Measurements from ENCODE around the gene GPC5.

GPC5 gene

DNA sequence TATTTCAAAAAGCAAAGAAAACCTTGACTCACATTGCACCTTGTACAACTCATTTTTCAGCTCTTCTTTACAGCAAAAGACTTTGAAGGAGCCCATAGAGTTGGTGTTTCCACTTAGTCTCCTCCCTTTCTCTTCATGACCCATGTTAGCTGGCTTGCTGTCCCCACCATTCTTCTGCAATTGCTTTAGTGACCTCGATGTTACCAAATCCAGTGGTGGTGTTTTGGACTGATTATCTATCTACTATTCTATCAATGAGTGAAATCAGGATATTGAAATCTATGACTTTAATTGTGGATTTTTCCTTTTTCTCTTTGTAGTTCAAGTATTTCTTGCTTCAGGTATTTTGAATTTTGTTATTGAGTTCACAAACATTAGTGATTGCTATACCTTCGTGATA is 197.3 kb downstream of the GPC5 start:
- H3K4me3 ChIP-seq (ENCODE audit: low read depth in 1 of 2, low read length in 2 of 2), result no peak overlapping the region
- no peaks in the 10 kb centered on the region for H3K4me1 ChIP-seq (ENCODE audit: control insufficient read depth in 1 of 2, insufficient read depth in 2 of 2, low read length in 2 of 2)
- H3K9me3 ChIP-seq (ENCODE audit: control insufficient read depth in 1 of 2, low read length in 2 of 2), result peaks cover 0 to 13% of the 10 kb centered on the region in 2 donors
- no peaks in the 10 kb centered on the region for H3K27me3 ChIP-seq (ENCODE audit: low read depth, low read length)
- no peak overlapping the region for H3K27ac ChIP-seq (ENCODE audit: low read length)
- H3K36me3 ChIP-seq (ENCODE audit: control insufficient read depth in 1 of 2, insufficient read depth in 2 of 2, low read length in 2 of 2), result no peaks in the 10 kb centered on the region

DNA sequence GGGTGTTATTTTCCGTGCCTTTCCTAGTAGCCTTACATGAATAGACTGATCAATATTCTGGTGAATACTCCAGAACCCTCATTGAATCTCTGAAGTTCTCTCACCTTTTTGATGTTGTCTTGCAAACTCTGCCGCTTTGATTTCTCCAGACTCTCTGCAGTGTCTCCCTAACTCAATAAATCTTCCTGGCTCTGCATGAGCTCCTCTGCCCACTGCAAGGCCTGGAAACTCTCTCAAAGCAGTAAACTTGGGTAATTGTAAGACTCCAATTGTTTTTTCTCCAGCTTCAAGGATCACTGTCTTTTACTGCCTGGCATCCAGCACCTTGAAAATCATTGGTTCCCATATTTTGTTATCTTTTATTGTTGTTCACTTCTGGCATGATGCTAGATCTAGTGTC is 198.4 kb downstream of the GPC5 start:
- Histone ChIP-seq H3K27me3 (ENCODE audit: low read depth, low read length) (no peaks in the 10 kb centered on the region), H3K9me3 (ENCODE audit: control insufficient read depth in 1 of 2, low read length in 2 of 2) (peaks cover 0 to 6% of the 10 kb centered on the region in 2 donors), H3K4me3 (ENCODE audit: low read depth in 1 of 2, low read length in 2 of 2) (no peak overlapping the region), H3K4me1 (ENCODE audit: control insufficient read depth in 1 of 2, insufficient read depth in 2 of 2, low read length in 2 of 2) (no peaks in the 10 kb centered on the region), H3K27ac (ENCODE audit: low read length) (no peak overlapping the region), H3K36me3 (ENCODE audit: control insufficient read depth in 1 of 2, insufficient read depth in 2 of 2, low read length in 2 of 2) (no peaks in the 10 kb centered on the region)

DNA sequence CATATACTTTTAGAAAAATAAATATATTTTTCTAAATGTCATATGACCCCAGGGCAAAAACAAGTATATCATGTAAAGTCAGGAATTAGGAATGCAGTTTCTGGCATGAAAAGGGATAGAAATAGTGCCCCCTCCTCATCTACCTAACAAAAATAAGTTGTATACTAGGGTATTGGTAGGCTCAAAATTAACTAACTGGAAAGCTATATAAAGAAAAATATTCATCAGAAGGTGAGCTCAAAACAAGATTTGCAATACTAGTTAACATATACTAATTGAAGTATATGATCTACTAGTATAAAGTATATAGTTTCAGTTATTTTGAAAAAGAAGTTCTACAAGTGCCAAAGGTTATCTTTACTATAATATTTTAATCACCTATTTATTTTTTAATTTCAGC is 200.2 kb downstream of the GPC5 start:
- Histone ChIP-seq H3K9me3 (ENCODE audit: control insufficient read depth in 1 of 2, low read length in 2 of 2) (no peaks in the 10 kb centered on the region), H3K4me1 (ENCODE audit: control insufficient read depth in 1 of 2, insufficient read depth in 2 of 2, low read length in 2 of 2) (no peaks in the 10 kb centered on the region), H3K27ac (ENCODE audit: low read length) (no peak overlapping the region)

DNA sequence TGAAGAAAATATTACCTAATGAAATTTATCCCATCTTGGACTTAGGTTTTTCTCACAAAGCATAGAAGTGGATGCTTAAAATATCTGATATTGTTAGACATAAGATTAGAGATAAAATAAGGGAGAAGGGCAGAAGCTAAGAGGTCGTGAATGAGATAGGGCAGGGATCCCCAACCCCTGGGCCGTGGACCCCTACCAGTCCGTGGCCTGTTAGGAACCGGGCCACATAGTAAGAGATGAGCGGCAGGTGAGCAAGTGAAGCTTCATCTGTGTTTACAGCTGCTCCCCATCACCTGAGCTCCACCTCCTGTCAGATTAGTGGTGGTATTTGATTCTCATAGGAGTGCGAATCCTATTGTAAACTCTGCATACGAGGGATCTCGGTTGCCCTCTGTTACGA is 202.9 kb downstream of the GPC5 start:
- Histone ChIP-seq H3K27ac (ENCODE audit: low read length) (no peak overlapping the region), H3K4me3 (ENCODE audit: low read depth in 1 of 2, low read length in 2 of 2) (no peak overlapping the region), H3K36me3 (ENCODE audit: control insufficient read depth in 1 of 2, insufficient read depth in 2 of 2, low read length in 2 of 2) (no peaks in the 10 kb centered on the region), H3K9me3 (ENCODE audit: control insufficient read depth in 1 of 2, low read length in 2 of 2) (no peaks in the 10 kb centered on the region), H3K27me3 (ENCODE audit: low read depth, low read length) (no peaks in the 10 kb centered on the region), H3K4me1 (ENCODE audit: control insufficient read depth in 1 of 2, insufficient read depth in 2 of 2, low read length in 2 of 2) (no peaks in the 10 kb centered on the region)

More for the DNA sequence above, 200.2 kb downstream of the GPC5 start:
- no peak overlapping the region for H3K4me3 ChIP-seq (ENCODE audit: low read depth in 1 of 2, low read length in 2 of 2)
- no peaks in the 10 kb centered on the region for H3K27me3 ChIP-seq (ENCODE audit: low read depth, low read length)
- no peaks in the 10 kb centered on the region for H3K36me3 ChIP-seq (ENCODE audit: control insufficient read depth in 1 of 2, insufficient read depth in 2 of 2, low read length in 2 of 2)

DNA sequence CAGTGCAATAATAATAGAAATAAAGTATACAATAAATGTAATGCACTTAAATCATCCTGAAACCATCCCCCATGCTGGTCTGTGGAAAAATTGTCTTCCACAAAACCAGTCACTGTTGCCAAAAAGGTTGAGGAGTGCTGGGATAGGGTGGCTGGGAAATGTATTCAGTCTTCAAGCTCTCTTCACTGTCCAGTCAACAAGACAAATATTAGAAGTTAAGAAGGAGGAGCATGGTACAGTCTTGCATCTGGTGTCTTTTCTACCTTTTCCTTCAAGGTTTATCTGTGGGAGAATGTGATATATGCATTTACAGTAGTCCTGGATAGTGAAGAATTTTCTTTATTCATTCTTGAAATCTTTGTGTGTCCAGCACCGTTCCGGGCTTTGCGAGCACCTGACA is 203.4 kb downstream of the GPC5 start:
- Histone ChIP-seq H3K4me3 (ENCODE audit: low read depth in 1 of 2, low read length in 2 of 2) (no peak overlapping the region), H3K9me3 (ENCODE audit: control insufficient read depth in 1 of 2, low read length in 2 of 2) (no peaks in the 10 kb centered on the region)

DNA sequence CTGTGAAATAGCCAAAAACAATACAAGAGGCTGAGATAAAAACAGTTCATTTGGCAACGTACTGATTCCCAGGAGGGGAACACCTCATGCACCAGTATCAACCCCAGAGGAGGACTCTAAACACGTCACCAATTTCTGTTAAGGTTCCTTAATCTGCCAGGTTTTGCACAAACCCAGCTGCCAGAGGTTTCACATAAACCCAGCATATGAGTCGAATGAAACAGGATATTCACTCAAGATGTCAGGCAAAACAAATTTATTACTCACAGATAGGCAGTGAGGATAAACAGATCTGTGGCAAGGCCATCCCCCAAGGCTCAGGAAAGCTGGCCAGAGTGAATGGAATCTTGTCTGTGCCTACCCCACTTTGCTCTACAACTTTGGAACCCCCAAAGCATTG is 210.9 kb downstream of the GPC5 start:
- no peaks in the 10 kb centered on the region for H3K36me3 ChIP-seq (ENCODE audit: control insufficient read depth in 1 of 2, insufficient read depth in 2 of 2, low read length in 2 of 2)
- H3K4me1 ChIP-seq (ENCODE audit: control insufficient read depth in 1 of 2, insufficient read depth in 2 of 2, low read length in 2 of 2), result no peaks in the 10 kb centered on the region
- H3K27me3 ChIP-seq (ENCODE audit: low read depth, low read length), result no peaks in the 10 kb centered on the region
- H3K27ac ChIP-seq (ENCODE audit: low read length), result no peak overlapping the region
- no peaks in the 10 kb centered on the region for H3K9me3 ChIP-seq (ENCODE audit: control insufficient read depth in 1 of 2, low read length in 2 of 2)
- no peak overlapping the region for H3K4me3 ChIP-seq (ENCODE audit: low read depth in 1 of 2, low read length in 2 of 2)

More for the DNA sequence above, 203.4 kb downstream of the GPC5 start:
- no peaks in the 10 kb centered on the region for H3K4me1 ChIP-seq (ENCODE audit: control insufficient read depth in 1 of 2, insufficient read depth in 2 of 2, low read length in 2 of 2)
- H3K27me3 ChIP-seq (ENCODE audit: low read depth, low read length), result no peaks in the 10 kb centered on the region
- no peaks in the 10 kb centered on the region for H3K36me3 ChIP-seq (ENCODE audit: control insufficient read depth in 1 of 2, insufficient read depth in 2 of 2, low read length in 2 of 2)
- H3K27ac ChIP-seq (ENCODE audit: low read length), result no peak overlapping the region

DNA sequence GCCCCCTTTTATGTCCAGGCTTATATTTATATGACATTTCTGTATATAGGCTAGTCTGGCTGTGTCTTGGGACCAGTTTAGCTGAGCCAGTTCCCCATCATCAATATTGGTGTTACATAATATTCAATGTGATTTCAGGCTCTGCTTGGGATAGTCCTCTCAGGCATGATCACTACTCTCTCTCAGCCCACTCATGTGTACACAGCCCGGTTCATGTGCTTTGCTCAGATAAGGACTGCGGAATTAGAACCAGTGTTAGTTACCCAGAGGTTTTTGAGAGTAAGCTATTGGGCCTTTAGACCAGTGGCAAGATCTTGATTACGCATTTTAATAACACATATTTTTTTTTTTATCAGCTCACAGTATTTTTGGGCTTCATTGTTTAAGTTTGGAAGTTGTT is 219.9 kb downstream of the GPC5 start:
- Histone ChIP-seq H3K27ac (ENCODE audit: low read length) (no peak overlapping the region), H3K9me3 (ENCODE audit: control insufficient read depth in 1 of 2, low read length in 2 of 2) (no peaks in the 10 kb centered on the region), H3K36me3 (ENCODE audit: control insufficient read depth in 1 of 2, insufficient read depth in 2 of 2, low read length in 2 of 2) (no peaks in the 10 kb centered on the region)

DNA sequence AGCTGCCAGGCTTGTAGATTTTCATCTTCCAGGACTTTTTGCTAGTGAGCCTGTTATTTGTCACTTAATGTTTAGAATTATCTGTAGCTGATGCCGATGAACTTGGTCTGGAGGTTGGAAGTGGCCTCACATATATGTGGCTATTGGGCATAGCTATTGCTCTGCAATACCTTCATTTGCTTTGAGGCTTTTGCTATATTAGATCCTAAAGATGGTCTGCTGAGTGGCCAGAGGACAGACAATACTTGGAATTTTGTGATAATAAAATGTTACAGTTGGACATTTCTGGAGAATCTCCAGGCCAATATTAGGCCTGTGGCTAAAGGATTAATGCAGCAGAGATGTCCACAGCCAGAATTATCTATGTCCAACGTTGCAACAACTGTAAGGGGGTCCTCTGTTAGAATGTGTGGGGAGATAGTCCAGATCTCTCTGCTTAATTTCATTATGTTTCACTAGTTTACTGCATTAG is 222.3 kb downstream of the GPC5 start:
- no peaks in the 10 kb centered on the region for H3K36me3 ChIP-seq (ENCODE audit: control insufficient read depth in 1 of 2, insufficient read depth in 2 of 2, low read length in 2 of 2)
- H3K4me1 ChIP-seq (ENCODE audit: control insufficient read depth in 1 of 2, insufficient read depth in 2 of 2, low read length in 2 of 2), result no peaks in the 10 kb centered on the region
- no peaks in the 10 kb centered on the region for H3K9me3 ChIP-seq (ENCODE audit: control insufficient read depth in 1 of 2, low read length in 2 of 2)
- H3K27me3 ChIP-seq (ENCODE audit: low read depth, low read length), result no peaks in the 10 kb centered on the region
- no peak overlapping the region for H3K27ac ChIP-seq (ENCODE audit: low read length)
- no peak overlapping the region for H3K4me3 ChIP-seq (ENCODE audit: low read depth in 1 of 2, low read length in 2 of 2)

More for the DNA sequence above, 219.9 kb downstream of the GPC5 start:
- H3K27me3 ChIP-seq (ENCODE audit: low read depth, low read length), result no peaks in the 10 kb centered on the region
- H3K4me3 ChIP-seq (ENCODE audit: low read depth in 1 of 2, low read length in 2 of 2), result no peak overlapping the region
- H3K4me1 ChIP-seq (ENCODE audit: control insufficient read depth in 1 of 2, insufficient read depth in 2 of 2, low read length in 2 of 2), result no peaks in the 10 kb centered on the region

DNA sequence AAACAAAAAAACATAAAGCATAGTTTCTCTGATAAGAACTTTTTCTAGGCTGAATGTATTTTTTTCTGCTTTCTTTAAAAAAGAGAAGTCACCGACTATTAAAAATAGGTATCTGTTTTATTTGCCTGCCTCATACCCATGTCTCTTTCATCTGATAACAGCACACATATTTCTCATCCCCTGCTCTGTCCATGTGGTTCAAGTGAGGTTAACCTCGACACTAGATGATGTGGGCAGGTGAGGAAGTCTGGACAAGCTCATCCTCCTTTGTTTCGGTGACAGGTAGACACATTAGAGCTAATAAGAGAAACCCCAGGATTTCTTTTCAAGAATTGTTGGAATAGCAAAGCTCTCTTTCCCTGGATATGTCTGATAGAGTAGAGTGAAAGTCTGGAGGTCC is 222.7 kb downstream of the GPC5 start:
- Histone ChIP-seq H3K4me3 (ENCODE audit: low read depth in 1 of 2, low read length in 2 of 2) (no peak overlapping the region), H3K27ac (ENCODE audit: low read length) (no peak overlapping the region), H3K36me3 (ENCODE audit: control insufficient read depth in 1 of 2, insufficient read depth in 2 of 2, low read length in 2 of 2) (no peaks in the 10 kb centered on the region), H3K27me3 (ENCODE audit: low read depth, low read length) (no peaks in the 10 kb centered on the region), H3K9me3 (ENCODE audit: control insufficient read depth in 1 of 2, low read length in 2 of 2) (no peaks in the 10 kb centered on the region), H3K4me1 (ENCODE audit: control insufficient read depth in 1 of 2, insufficient read depth in 2 of 2, low read length in 2 of 2) (no peaks in the 10 kb centered on the region)

DNA sequence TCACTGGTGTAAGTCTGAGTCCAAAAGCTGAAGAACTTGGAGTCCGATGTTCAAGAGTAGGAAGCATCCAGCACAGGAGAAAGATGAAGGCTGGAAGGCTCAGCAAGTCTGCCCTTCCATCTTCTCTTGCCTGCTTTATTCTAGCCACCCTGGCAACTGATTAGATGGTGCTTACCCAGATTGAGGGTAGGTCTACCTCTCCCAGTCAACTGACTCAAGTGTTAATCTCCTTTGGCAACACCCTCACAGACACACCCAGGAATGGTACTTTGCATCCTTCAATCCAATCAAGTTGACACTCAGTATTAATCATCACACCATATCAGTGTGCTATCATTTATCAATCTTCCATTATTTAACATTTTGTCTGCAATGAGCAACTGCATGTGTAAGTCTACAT is 223.5 kb downstream of the GPC5 start:
- H3K4me3 ChIP-seq (ENCODE audit: low read depth in 1 of 2, low read length in 2 of 2), result no peak overlapping the region
- H3K36me3 ChIP-seq (ENCODE audit: control insufficient read depth in 1 of 2, insufficient read depth in 2 of 2, low read length in 2 of 2), result no peaks in the 10 kb centered on the region
- no peaks in the 10 kb centered on the region for H3K9me3 ChIP-seq (ENCODE audit: control insufficient read depth in 1 of 2, low read length in 2 of 2)
- no peaks in the 10 kb centered on the region for H3K27me3 ChIP-seq (ENCODE audit: low read depth, low read length)
- H3K27ac ChIP-seq (ENCODE audit: low read length), result no peak overlapping the region
- no peaks in the 10 kb centered on the region for H3K4me1 ChIP-seq (ENCODE audit: control insufficient read depth in 1 of 2, insufficient read depth in 2 of 2, low read length in 2 of 2)

DNA sequence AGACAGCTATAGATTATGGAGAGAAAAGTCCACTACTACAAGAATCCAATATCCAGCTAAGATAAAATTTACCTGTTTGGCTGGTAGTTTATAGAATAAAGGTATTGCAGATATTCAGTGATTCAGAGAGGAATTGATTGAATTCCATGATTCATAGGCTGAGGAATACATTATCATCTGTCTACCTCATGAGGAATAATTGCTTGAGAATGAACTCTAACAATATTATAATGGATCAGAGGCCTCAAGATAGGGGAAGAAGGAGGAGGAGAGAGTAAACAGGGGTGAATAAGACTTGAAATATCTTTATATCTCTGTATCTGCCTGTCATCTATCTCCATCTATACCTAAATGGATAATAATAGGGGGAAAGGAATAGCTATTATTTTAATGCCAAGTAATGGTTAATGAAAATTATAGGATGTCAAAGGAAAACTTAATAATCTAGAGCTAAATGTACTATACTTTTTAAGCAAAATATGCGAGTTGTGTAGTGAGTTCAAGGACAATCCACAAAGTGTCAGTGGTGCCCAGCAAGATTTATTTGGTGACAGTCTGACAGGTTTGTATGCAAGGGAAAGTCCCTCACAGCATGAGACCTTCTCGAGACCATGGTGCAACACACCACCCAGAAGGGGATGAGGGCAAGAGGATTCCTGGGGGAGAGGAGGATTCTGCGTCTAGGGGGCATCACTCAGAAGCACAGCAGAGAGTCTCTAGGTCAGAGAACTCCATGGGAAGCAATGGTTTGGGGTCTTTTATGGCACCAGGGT is 224.5 kb downstream of the GPC5 start:
- Histone ChIP-seq H3K9me3 (ENCODE audit: control insufficient read depth in 1 of 2, low read length in 2 of 2) (no peaks in the 10 kb centered on the region), H3K4me3 (ENCODE audit: low read depth in 1 of 2, low read length in 2 of 2) (no peak overlapping the region), H3K4me1 (ENCODE audit: control insufficient read depth in 1 of 2, insufficient read depth in 2 of 2, low read length in 2 of 2) (no peaks in the 10 kb centered on the region), H3K27me3 (ENCODE audit: low read depth, low read length) (no peaks in the 10 kb centered on the region), H3K36me3 (ENCODE audit: control insufficient read depth in 1 of 2, insufficient read depth in 2 of 2, low read length in 2 of 2) (no peaks in the 10 kb centered on the region), H3K27ac (ENCODE audit: low read length) (no peak overlapping the region)
